ENCODE data around the gene KRTAP5-8.

DNA sequence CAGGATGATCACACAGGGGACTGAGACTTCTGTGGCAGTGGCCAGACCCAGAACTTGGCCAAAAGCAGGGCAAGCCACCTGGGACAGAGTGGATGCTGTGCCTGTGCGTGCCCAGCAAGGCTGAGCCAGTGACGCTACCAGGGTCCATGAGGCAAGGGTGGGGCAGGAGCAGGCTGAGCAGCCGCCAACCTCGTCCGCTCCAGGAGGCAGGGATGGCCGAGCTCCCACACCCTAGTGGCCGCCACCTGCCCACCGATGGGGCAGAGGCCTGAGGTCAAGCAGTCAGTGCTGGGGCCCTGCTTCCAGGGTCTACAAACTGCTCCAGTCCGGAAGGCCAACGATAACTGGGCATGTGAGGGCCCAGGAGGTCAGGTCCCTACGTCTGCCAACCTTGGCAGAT lies 17.7 kb downstream of the KRTAP5-8 start:
- TF ChIP-seq EZH2 (IDR thresholded peaks at IDR 0.05; ENCODE audit: insufficient read depth, poor library complexity, severe bottlenecking) (no peak), EZH2phosphoT487 (IDR thresholded peaks at IDR 0.05; ENCODE audit: insufficient read depth, low read depth) (no peak)
